CD4-positive, alpha-beta T cell treated with Interferon gamma for 1 hour (primary cell): ENCODE measurements around the gene TPCN2.

ENCODE experiments used
- DNase-seq: peaks from one replicate; pipeline ENCODE4 v3.0.0-alpha.2; 2020

The TPCN2 gene

DNA sequence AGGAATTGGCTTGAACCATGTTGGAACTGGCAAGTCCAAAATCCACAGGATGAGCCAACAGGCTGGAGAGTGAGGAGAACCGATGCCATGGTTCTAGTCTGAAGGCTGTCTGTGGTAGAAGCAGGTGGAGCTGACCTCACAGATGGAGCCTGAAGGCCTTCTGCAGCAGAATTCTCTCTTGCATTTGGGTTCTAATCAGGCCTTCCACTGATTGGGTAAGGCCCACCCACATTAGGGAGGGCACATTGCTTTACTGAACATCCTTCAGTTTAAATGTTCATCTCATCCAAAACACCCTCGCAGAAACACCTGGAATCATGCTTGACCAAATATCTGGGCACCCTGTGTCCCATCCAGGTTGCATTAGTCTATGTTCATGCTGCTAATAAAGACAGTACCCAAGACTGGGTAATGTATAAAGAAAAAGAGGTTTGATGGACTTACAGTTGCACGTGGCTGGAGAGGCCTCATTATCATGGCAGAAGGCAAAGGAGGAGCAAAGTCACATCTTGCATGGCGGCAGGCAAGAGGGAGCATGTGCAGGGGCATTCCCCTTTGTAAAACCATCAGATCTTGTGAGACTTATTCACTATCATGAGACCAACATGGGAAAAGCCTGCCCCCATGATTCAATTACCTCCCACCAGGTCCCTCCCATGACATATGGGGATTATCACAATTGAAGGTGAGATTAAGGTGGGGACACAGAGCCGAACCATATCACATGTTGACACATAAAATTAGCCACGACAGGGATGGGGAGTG lies 122.9 kb downstream of the TPCN2 start:
- no peak for DNase-seq

DNA sequence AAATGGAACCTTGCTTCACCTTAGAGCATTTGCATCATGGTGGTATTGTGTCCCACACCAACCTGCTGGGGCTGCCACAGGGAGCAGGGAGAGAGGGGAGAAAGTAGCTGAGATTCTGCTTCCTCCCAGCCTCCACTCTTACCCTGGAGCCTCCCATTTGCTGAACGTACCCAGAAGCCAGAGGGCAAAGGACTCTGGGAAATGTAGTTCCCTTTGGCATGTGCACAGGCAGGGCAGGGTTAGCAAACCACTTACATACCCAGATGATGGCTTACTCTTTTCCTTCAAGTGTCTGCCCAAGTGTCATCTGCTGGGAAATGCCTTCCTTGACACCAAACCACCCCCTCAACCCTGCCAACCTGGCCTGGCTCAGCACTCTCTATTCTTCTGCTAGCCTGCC lies 123.9 kb downstream of the TPCN2 start:
- DNase-seq = no peak

DNA sequence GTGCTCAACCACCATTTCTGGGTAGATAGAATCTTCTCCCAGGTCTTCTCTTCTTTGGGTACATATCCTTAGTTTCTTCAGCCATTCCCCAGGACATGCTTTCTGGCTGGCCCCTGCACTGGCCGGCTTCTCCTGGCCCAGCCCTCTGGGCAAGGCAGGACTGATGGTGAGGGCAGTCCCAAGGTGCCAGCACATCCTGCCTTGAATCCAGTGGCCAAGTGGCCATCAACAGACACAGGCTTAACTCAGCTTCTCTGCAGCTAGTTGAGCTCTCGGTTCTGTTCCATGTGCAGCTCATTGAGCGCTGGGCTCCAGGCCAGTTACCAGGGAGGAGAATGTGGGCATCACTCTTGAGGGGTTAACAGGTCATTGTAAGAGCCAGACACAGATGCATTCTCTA lies 124.6 kb downstream of the TPCN2 start:
- DNase-seq = no peak

DNA sequence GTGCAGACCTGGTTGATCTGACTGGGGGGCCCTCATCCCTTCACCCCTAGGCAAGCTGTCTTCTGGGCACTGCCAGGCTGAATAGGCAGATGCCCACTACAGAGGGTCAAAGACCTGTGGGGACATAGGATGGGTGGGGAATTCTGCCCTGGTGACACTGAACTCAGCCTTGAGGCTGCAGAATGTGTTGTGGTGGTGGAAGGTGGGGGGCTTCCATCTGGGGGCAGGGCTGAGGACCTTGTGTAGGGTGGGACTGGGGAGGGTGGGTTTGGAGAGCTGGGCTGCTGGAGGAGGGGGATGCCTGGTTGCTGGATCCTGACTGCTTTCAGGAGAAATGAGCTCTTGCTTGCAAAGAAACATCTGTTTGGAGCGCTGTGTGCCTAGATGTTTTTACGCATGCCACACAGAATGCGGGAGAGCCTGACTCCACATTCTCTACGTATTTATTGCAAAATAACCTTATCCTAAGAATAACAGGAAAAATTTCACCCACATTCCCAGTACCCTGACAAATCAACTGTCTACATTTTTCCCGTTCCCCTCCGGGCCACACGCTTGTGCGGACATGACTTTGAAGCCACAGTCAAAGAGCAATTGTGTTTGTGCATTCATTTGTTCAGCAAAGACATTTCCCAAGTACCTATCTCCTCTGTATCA lies 125.3 kb downstream of the TPCN2 start:
- no peak for DNase-seq

DNA sequence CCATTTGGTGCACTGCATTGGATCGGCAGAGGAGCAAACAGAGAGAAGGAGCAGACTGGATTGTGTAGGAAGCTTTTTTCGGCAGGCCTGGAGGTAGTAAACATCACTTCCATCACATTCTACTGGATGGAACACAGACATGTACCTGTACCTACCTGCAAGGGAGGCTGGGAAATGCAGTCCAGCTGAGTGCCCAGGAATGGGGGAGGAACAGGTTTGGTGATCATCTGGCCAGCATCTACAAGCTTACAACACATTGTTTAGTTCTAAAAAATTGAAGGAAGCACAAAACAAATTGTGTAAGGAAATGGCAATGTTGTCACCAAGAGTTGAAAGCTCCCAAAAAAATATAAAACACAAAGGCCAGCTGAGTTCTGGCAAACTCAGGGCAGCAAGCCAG lies 126.1 kb downstream of the TPCN2 start:
- no peak for DNase-seq

DNA sequence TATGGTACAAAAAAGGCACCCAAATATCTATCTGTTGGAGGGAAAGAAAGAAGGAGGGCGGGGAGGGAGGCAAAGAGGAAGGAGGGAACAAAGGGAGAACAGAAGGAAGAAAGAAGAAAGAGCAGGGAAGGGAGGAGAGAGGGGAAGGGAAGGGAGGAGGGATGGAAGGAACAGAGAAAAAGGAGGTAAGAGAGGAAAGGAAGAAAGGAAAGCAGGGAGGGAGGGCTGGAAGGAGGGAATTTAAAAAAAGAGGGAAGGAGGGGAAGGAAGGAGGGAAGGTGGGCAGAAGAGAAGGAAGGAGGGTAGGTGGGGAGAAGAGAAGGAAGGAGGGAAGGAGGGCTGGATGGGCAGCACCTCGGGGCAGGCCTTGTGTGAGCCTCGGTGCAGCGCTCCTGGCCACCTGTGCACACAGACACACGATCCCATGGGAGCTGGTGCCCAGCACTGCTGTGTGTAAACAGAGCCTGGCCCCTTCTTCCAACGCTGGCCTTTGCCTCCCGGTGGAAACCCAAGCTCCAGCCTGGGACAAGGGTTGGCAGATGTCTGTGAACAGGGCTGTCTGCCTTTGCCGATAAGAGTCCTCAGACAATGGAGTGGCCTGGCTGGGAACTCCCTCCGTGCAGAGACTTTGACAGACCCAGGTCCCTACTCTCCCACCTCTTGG lies 130.2 kb downstream of the TPCN2 start:
- DNase-seq = no peak

DNA sequence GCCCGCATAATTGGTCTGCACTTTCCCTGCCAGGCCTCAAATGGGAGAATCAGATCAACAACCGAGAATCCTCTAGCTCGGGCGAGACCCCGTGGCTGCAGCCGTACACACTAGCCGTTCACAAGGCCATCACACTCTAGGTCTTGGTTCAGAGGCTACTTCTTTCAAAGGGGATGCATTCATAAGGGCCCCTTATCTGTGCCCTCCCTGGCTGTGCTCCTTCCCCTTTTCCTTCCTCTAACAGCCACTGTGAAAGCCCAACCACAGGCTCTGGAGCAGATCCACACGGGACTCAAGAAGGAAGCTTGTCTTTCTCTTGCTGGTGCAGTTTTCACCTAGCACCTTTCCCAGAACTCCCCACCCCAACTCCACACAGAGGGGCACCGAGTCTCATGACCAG lies 131.5 kb downstream of the TPCN2 start:
- DNase-seq = no peak

DNA sequence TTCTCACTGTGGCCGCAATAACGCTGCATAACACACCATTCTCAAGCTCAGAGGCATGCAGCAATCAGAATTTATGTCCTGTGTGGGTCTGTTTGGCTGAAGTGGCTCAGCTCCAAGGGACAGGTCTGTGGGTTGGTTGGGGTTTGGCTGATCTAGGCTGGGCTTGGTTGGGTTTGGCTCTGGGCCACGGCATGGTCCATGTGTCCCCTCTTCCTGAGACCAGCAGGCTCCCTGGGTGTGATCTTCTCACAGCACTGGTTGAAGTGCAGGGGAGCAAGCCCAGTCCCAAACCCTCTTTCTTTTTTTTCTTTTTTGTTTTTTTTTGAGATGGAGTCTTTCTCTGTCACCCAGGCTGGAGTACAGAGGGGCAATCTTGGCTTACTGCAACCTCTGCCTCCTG lies 132.0 kb downstream of the TPCN2 start:
- DNase-seq = no peak

DNA sequence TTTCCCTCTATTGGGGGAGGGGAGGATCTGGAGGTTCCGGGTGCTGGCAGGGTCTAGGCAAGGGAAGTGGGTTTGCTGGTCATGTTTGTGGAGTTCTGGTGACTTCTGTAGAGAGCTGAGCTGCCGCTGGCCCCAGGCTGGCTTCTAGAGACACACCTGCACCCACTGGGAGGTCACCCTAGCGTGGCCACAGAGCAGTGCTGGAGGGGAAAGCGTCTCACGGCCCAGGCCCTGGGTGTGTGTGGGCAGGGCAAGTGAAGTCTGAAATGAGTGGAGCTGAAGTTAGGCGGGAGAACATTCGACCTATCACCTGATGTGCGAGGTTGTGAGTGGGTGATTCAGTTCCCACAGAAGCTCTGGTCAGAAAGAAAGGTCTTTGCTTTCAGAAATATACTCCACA lies 134.9 kb downstream of the TPCN2 start:
- no peak for DNase-seq
